ENCODE results near the gene PTDSS2. TPM values are rescaled to one million over a fixed set of nuclear protein-coding genes. Genes with fewer than 3 reads are reported as not detected.

The PTDSS2 gene
- total and polyA plus RNA-seq, 10 of the 15 experiments (the other 5 are each of a cell fraction or from before 2014, with no cell fraction given), result 0.39 to 21.1 (median 10.8) TPM

DNA sequence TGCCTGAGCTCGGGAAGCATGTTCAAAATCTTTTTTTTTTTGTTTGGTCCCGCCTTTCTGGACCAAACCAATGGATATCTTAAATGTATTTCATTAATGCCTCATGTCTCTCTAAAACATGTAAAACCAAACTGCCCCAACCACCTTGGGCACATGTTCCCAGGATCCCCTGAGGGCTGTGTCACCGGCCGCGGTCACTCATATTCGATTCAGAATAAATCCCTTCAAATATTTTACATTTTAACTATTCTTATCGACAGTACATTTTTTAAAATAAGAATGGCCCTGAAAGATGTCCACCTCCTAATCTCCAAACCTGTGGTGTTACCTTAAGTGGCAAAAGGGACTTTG lies 54.9 kb downstream of the PTDSS2 start:
- Histone ChIP-seq H3K4me1 (ENCODE audit: control insufficient read depth, insufficient read depth, low read length) (peaks cover 23% of the 10 kb centered on the region), H3K27ac (ENCODE audit: control insufficient read depth, insufficient read depth) (no peak overlapping the region; the same call in 1 of the 2 replicates), H3K79me2 (ENCODE audit: control insufficient read depth, insufficient read depth, low read length) (peaks cover 43% of the 10 kb centered on the region), H4K20me1 (ENCODE audit: control insufficient read depth, insufficient read depth) (no peaks in the 10 kb centered on the region), H3K4me3 (peak overlapping the region; percentile 89), H2AFZ (ENCODE audit: control insufficient read depth, low read depth, low read length) (no peak overlapping the region), H3K36me3 (ENCODE audit: control insufficient read depth in 2 of 2, insufficient read depth in 2 of 2, low read length in 1 of 2) (peaks cover 9 to 15% of the 10 kb centered on the region in 2 experiments; a peak in 3 of 4 replicates), H3K9ac (ENCODE audit: control insufficient read depth, insufficient read depth, low read length) (peak overlapping the region; percentile 99; the same call in 1 of the 2 replicates), H3K9me3 (replicated peaks; ENCODE audit: control insufficient read depth, insufficient read depth, low read length) (no peaks in the 10 kb centered on the region; the same call in 2 of the 3 replicates), H3K4me2 (ENCODE audit: control insufficient read depth, insufficient read depth) (peak overlapping the region; percentile 99), H3K27me3 (replicated peaks in 1 of 2; ENCODE audit: control insufficient read depth in 2 of 2, insufficient read depth in 2 of 2, low read length in 1 of 2) (no peaks in the 10 kb centered on the region)
- ChIA-PET CTCF (interaction anchor here (1.2 to 2.3 kb wide), 2 partner anchors 14 to 55 kb away, joined by 3 to 11 read pairs; partner anchors contain the start of gene PTDSS2), POLR2A (interaction anchor here (0.6 to 2.3 kb wide), 4 partner anchors 55 to 195 kb away, joined by 3 to 12 read pairs (median 6); partner anchors contain the start of gene PTDSS2), SMC1A (ENCODE audit: uncharacterized antibody, unreplicated experiment) (interaction anchor here (1.3 to 2.8 kb wide), 2 partner anchors 55 to 254 kb away, joined by 3 to 12 read pairs; partner anchors contain the start of gene PTDSS2), RAD21 (ENCODE audit: unreplicated experiment) (no interaction called here)
- ATAC-seq (no peak), DNase-seq (ENCODE audit: low read depth, low spot score) (no peak), FAIRE-seq (no peak)
- no peak for TF ChIP-seq MXI1 (IDR thresholded peaks at IDR 0.05; ENCODE audit: low read depth, low read length)
- TF ChIP-seq, protein P1, sequence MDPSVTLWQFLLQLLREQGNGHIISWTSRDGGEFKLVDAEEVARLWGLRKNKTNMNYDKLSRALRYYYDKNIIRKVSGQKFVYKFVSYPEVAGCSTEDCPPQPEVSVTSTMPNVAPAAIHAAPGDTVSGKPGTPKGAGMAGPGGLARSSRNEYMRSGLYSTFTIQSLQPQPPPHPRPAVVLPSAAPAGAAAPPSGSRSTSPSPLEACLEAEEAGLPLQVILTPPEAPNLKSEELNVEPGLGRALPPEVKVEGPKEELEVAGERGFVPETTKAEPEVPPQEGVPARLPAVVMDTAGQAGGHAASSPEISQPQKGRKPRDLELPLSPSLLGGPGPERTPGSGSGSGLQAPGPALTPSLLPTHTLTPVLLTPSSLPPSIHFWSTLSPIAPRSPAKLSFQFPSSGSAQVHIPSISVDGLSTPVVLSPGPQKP (IDR thresholded peaks at IDR 0.05; ENCODE audit: low read depth, low read length), result no peak
- TF ChIP-seq, protein P2, sequence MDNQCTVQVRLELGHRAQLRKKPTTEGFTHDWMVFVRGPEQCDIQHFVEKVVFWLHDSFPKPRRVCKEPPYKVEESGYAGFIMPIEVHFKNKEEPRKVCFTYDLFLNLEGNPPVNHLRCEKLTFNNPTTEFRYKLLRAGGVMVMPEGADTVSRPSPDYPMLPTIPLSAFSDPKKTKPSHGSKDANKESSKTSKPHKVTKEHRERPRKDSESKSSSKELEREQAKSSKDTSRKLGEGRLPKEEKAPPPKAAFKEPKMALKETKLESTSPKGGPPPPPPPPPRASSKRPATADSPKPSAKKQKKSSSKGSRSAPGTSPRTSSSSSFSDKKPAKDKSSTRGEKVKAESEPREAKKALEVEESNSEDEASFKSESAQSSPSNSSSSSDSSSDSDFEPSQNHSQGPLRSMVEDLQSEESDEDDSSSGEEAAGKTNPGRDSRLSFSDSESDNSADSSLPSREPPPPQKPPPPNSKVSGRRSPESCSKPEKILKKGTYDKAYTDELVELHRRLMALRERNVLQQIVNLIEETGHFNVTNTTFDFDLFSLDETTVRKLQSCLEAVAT (IDR thresholded peaks at IDR 0.05), result peak; percentile 18; the same call in 1 of the 2 replicates
- intact Hi-C loops (cut with micrococcal nuclease; ENCODE audit: unreplicated experiment) (no loop called here), in situ Hi-C loops (cut with MboI) (loop anchor here (5.0 kb wide), 2 partner anchors 53 to 298 kb away; partner anchors contain the start of genes BET1L, PTDSS2 and RIC8A)
- no TSS peak for BruUV-seq (replicated peaks)
- 83% methylated on average over 7 of the region's 7 CpGs for WGBS (ENCODE audit: insufficient coverage, insufficient replicate concordance, low lambda C conversion rate, missing lambda C conversion rate)

Measured in GM12878 (cell line).